HepG2 (cell line): ENCODE measurements around the gene COL5A2. TPM values are rescaled to one million over a fixed set of nuclear protein-coding genes. Genes with fewer than 3 reads are reported as not detected.

ENCODE experiments used
- ATAC-seq: fragments of 200-7000 bp; cut with Tn5 transposase; 3 replicates; pipeline ENCODE4 v1.9.1; 2020; ENCODE audit warnings: mild to moderate bottlenecking, moderate library complexity
- BruUV-seq: library from RNA; stranded (reverse); fragments of 400-500 nt; replicated peaks from 2 replicates; lab custom pipeline; 2021; lab: Mats Ljungman, UMichigan
- CTCF ChIA-PET: fragments of 300-600 bp; formaldehyde crosslinking; extraction: SDS; loops from one replicate; lab custom pipeline; 2021; ENCODE audit warnings: low total read pairs, inconsistent platforms, low intra/inter-chr PET ratio; lab: Yijun Ruan, JAX
- POLR2A ChIA-PET: fragments of 350-600 bp; sonication (Branson Sonifier 250); formaldehyde crosslinking; loops from one replicate; lab custom pipeline; 2020; ENCODE audit warnings: antibody characterized with exemption, inconsistent platforms; lab: Yijun Ruan, JAX
- DNase-seq: peaks from one replicate; pipeline ENCODE4 v3.0.0-alpha.2; 2015; ENCODE audit warnings: low spot score
- FAIRE-seq: peaks from 3 replicates; lab custom pipeline; 2011; peaks lifted over from hg19 to GRCh38; lab: Jason Lieb, UNC
- H2AFZ ChIP-seq: one replicate; pipeline ENCODE4 v1.6.1; 2011; ENCODE audit warnings: low read length, inconsistent platforms
- H3K27ac ChIP-seq: fragments of 300-600 bp; 3 replicates; pipeline ENCODE4 v1.8.0; 2011; ENCODE audit warnings: mixed run types, mild to moderate bottlenecking, mixed read lengths, low read length, inconsistent platforms; ENCODE audit not compliant: insufficient read depth; ENCODE audit errors: extremely low read length
- H3K27me3 ChIP-seq, 2 experiments: fragments of 200-600 bp in 1 of 2; 2 replicates in 1 of 2; 3 replicates in 1 of 2; pipeline versions ENCODE4 v1.6.0 to v1.8.0; 2011; ENCODE audit warnings: low read length in 2 of 2, mild to moderate bottlenecking in 2 of 2, moderate library complexity in 2 of 2, inconsistent platforms in 1 of 2; ENCODE audit not compliant: insufficient read depth in 2 of 2, control insufficient read depth in 1 of 2
- H3K36me3 ChIP-seq, 2 experiments: fragments of 200-600 bp in 1 of 2; replicated peaks in 1 of 2; 2 replicates in 1 of 2; 3 replicates in 1 of 2; pipeline versions ENCODE4 v1.5.1 to v1.8.0; 2011; ENCODE audit warnings: low read length in 2 of 2, inconsistent platforms in 1 of 2; ENCODE audit not compliant: insufficient read depth in 2 of 2, control insufficient read depth in 1 of 2
- H3K4me1 ChIP-seq: 2 replicates; pipeline ENCODE4 v1.5.1; 2012; ENCODE audit warnings: low read length, inconsistent platforms; ENCODE audit not compliant: insufficient read depth
- H3K4me2 ChIP-seq: 2 replicates; pipeline ENCODE4 v1.6.0; 2011; ENCODE audit warnings: low read depth, low read length, inconsistent platforms
- H3K4me3 ChIP-seq, 3 experiments: fragments of 200-600 bp in 1 of 3; sonication (generic), shearing (Covaris generic) in 1 of 3; replicated peaks in 1 of 3; 2 replicates each; pipeline ENCODE4 v1.5.1; 2011 to 2016; ENCODE audit warnings: low read length in 3 of 3, inconsistent platforms in 2 of 3, low read depth in 2 of 3, mild to moderate bottlenecking in 2 of 3, control low read depth in 1 of 3, mixed read lengths in 1 of 3; ENCODE audit not compliant: insufficient read depth in 1 of 3
- H3K79me2 ChIP-seq: one replicate; pipeline ENCODE4 v1.6.1; 2011; ENCODE audit warnings: low read length, inconsistent platforms; ENCODE audit not compliant: insufficient read depth
- H3K9ac ChIP-seq: 2 replicates; pipeline ENCODE4 v1.6.0; 2011; ENCODE audit warnings: mild to moderate bottlenecking, low read depth, low read length, inconsistent platforms; ENCODE audit not compliant: insufficient read depth
- H3K9me3 ChIP-seq: 2 replicates; pipeline ENCODE4 v1.5.1; 2012; ENCODE audit warnings: mild to moderate bottlenecking, low read length
- H4K20me1 ChIP-seq: 2 replicates; pipeline ENCODE4 v1.6.0; 2011; ENCODE audit warnings: inconsistent platforms, mild to moderate bottlenecking, low read length, moderate library complexity; ENCODE audit not compliant: insufficient read depth
- MBNL3 ChIP-seq: fragments of 250-450 bp; sonication (Bioruptor Pico); conservative IDR thresholded peaks from 2 replicates; pipeline ENCODE4 v1.8.0; 2022; ENCODE audit warnings: mild to moderate bottlenecking, inconsistent platforms
- NCOA5 ChIP-seq: sonication (generic); formaldehyde crosslinking; IDR thresholded peaks from 2 replicates; pipeline ENCODE4 v1.4.0; 2020; ENCODE audit warnings: missing genetic modification reagents
- NR2F6 ChIP-seq, 2 experiments: IDR thresholded peaks; 2 replicates each; pipeline ENCODE4 v1.6.1; 2016; ENCODE audit warnings: antibody characterized with exemption in 1 of 2, mild to moderate bottlenecking in 1 of 2
- SUZ12 ChIP-seq: fragments of 150-350 bp; IDR thresholded peaks from 2 replicates; pipeline ENCODE4 v1.6.1; 2014; ENCODE audit warnings: low read depth, low read length
- TEAD3 ChIP-seq: optimal IDR thresholded peaks from 2 replicates; pipeline ENCODE3; 2016; ENCODE audit warnings: borderline replicate concordance
- TP53 ChIP-seq: sonication (generic); formaldehyde crosslinking; conservative IDR thresholded peaks from 2 replicates; pipeline ENCODE4 v1.4.0; 2020; ENCODE audit warnings: missing genetic modification reagents
- XBP1 ChIP-seq: sonication (generic); formaldehyde crosslinking; IDR thresholded peaks from 2 replicates; pipeline ENCODE4 v1.5.0; 2020; ENCODE audit warnings: missing genetic modification reagents
- YY1 ChIP-seq: IDR thresholded peaks from 2 replicates; pipeline ENCODE4 v1.6.1; 2011; ENCODE audit warnings: low read length, low read depth, moderate library complexity, mild to moderate bottlenecking; ENCODE audit not compliant: insufficient read depth, insufficient replicate concordance
- ZBTB42 ChIP-seq: sonication (generic); formaldehyde crosslinking; IDR thresholded peaks from 2 replicates; pipeline ENCODE4 v1.5.0; 2020; ENCODE audit warnings: mild to moderate bottlenecking, missing genetic modification reagents
- ZKSCAN8 ChIP-seq: IDR thresholded peaks from 2 replicates; pipeline ENCODE4 v1.6.1; 2016; ENCODE audit warnings: borderline replicate concordance, missing genetic modification reagents, missing compliant biosample characterization
- ZNF772 ChIP-seq: sonication (generic); formaldehyde crosslinking; IDR thresholded peaks from 2 replicates; pipeline ENCODE4 v1.5.0; 2020; ENCODE audit warnings: mild to moderate bottlenecking, missing genetic modification reagents
- WGBS: methylation state at CpG from one replicate; pipeline ENCODE4 v1.1.6; 2017; ENCODE audit warnings: low lambda C conversion rate; 5-methylcytosine and 5-hydroxymethylcytosine counted together
- in situ Hi-C: cut with HindIII; loops from 2 replicates; pipeline ENCODE4 v1.10.0; 2017; ENCODE audit warnings: low pct_unique_long_range_greater_than_20kb; ENCODE audit not compliant: extremely low pct_ligation_motif_present
- intact Hi-C: fragments of 100-400 bp; cut with micrococcal nuclease; formaldehyde crosslinking; loops from one replicate; pipeline ENCODE4 v1.10.0; 2022; ENCODE audit not compliant: unreplicated experiment
- polyA plus RNA-seq, 8 experiments: library from polyadenylated mRNA; depleted of rRNA in 3 of 8; stranded (reverse) in 7 of 8; unstranded in 1 of 8; fragments of >200 nt; fragmentation: Illumina TruSeq in 4 of 8; extraction: Trizol in 4 of 8; gene quantifications; 2 replicates each; pipeline versions ENCODE4 v1.2.1 to v1.2.3, GENCODE V29; 2011 to 2016; ENCODE audit warnings: low read depth in 4 of 8, missing spikeins in 1 of 8, mixed read lengths in 1 of 8; ENCODE audit not compliant: insufficient read depth in 1 of 8
- total RNA-seq, 5 experiments: library from RNA; depleted of rRNA; stranded (reverse); fragments of >200 nt; fragmentation: Illumina TruSeq; extraction: Trizol; gene quantifications; 2 replicates each; pipeline ENCODE4 v1.2.3, GENCODE V29; 2016; ENCODE audit warnings: low read depth in 1 of 5
- TF ChIP-seq, protein P1 (sequence below): sonication (generic); formaldehyde crosslinking; conservative IDR thresholded peaks from 2 replicates; pipeline ENCODE4 v1.8.0; 2022; ENCODE audit warnings: low read depth, missing genetic modification reagents
- TF ChIP-seq, protein P2 (sequence below), 2 experiments: sonication (generic) in 1 of 2; formaldehyde crosslinking in 1 of 2; IDR thresholded peaks; 2 replicates each; pipeline versions ENCODE4 v1.5.1 to v1.6.1; 2011 to 2020; ENCODE audit warnings: borderline replicate concordance in 1 of 2, low read depth in 1 of 2, low read length in 1 of 2, mild to moderate bottlenecking in 1 of 2, missing genetic modification reagents in 1 of 2, moderate library complexity in 1 of 2
- TF ChIP-seq, protein P3 (sequence below): sonication (generic); formaldehyde crosslinking; IDR thresholded peaks from 2 replicates; pipeline ENCODE4 v1.4.0; 2020; ENCODE audit warnings: mild to moderate bottlenecking, missing genetic modification reagents

COL5A2 gene
- total and polyA plus RNA-seq, 2 of the 13 experiments (the other 11 are each of a cell fraction or from before 2014, with no cell fraction given): 0.83 to 1.5 TPM

DNA sequence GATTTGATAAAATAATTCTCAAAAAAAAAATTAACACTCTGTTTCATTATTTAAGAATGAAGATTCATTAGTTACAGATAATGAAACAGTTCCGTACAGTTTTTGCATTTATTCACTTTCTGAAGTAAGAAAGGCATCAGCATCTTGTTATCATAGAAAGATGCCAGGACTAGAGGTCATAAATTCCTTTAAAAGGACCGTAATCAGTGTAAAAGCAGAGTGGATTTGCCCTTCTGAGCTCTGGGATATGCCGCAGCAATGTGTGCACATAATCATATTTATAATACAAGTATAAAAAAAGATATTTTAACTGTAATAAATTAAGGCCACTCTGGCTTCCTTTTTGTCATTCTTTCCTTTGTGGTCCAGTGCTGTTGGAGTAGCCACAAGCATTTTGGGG lies 37.5 kb upstream of the COL5A2 start:
- H4K20me1 ChIP-seq: no peaks in the 10 kb centered on the region
- CTCF ChIA-PET: no interaction called here
- in situ Hi-C loops (no loop called here), intact Hi-C loops (no loop called here)
- FAIRE-seq: no peak
- no peak overlapping the region for H3K4me2 ChIP-seq
- POLR2A ChIA-PET: no interaction called here
- no peak overlapping the region for H3K27ac ChIP-seq
- H3K9ac ChIP-seq: no peak overlapping the region
- no peaks in the 10 kb centered on the region for H3K27me3 ChIP-seq
- no peaks in the 10 kb centered on the region for H3K36me3 ChIP-seq
- DNase-seq: no peak
- H3K4me1 ChIP-seq: no peaks in the 10 kb centered on the region
- no peaks in the 10 kb centered on the region for H3K79me2 ChIP-seq
- BruUV-seq: no TSS peak
- no peak overlapping the region for H2AFZ ChIP-seq
- H3K9me3 ChIP-seq: no peaks in the 10 kb centered on the region
- ATAC-seq: no peak
- WGBS: 37% methylated on average over 3 of the region's 3 CpGs
- H3K4me3 ChIP-seq: no peak overlapping the region
- no peak for TF ChIP-seq TP53 (CRISPR knock-in tag)
- TF ChIP-seq ZNF772 (CRISPR knock-in tag): no peak
- no peak for TF ChIP-seq ZKSCAN8 (CRISPR knock-in tag)
- TF ChIP-seq YY1: no peak
- no peak for TF ChIP-seq ZBTB42
- TF ChIP-seq NCOA5 (CRISPR knock-in tag): no peak
- TF ChIP-seq, protein P1, sequence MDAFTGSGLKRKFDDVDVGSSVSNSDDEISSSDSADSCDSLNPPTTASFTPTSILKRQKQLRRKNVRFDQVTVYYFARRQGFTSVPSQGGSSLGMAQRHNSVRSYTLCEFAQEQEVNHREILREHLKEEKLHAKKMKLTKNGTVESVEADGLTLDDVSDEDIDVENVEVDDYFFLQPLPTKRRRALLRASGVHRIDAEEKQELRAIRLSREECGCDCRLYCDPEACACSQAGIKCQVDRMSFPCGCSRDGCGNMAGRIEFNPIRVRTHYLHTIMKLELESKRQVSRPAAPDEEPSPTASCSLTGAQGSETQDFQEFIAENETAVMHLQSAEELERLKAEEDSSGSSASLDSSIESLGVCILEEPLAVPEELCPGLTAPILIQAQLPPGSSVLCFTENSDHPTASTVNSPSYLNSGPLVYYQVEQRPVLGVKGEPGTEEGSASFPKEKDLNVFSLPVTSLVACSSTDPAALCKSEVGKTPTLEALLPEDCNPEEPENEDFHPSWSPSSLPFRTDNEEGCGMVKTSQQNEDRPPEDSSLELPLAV (CRISPR knock-in tag): no peak
- TF ChIP-seq XBP1 (CRISPR knock-in tag): no peak
- no peak for TF ChIP-seq NR2F6 (IDR thresholded peaks at IDR 0.05)
- TF ChIP-seq NR2F6 (CRISPR knock-in tag; IDR thresholded peaks at IDR 0.05): no peak
- TF ChIP-seq SUZ12: no peak
- TF ChIP-seq, protein P2, sequence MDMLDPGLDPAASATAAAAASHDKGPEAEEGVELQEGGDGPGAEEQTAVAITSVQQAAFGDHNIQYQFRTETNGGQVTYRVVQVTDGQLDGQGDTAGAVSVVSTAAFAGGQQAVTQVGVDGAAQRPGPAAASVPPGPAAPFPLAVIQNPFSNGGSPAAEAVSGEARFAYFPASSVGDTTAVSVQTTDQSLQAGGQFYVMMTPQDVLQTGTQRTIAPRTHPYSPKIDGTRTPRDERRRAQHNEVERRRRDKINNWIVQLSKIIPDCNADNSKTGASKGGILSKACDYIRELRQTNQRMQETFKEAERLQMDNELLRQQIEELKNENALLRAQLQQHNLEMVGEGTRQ (IDR thresholded peaks at IDR 0.05; ENCODE audit: low read depth, low read length): no peak
- TF ChIP-seq, protein P2 (CRISPR knock-in tag; IDR thresholded peaks at IDR 0.05; ENCODE audit: borderline replicate concordance): no peak
- TF ChIP-seq MBNL3 (CRISPR knock-in tag): no peak
- TF ChIP-seq, protein P3, sequence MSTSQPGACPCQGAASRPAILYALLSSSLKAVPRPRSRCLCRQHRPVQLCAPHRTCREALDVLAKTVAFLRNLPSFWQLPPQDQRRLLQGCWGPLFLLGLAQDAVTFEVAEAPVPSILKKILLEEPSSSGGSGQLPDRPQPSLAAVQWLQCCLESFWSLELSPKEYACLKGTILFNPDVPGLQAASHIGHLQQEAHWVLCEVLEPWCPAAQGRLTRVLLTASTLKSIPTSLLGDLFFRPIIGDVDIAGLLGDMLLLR (CRISPR knock-in tag): no peak
- TF ChIP-seq TEAD3 (CRISPR knock-in tag): no peak
